GM06990 (cell line): ENCODE measurements around the gene OR4K13.

Experiments used
- DNase-seq: peaks from one replicate; pipeline ENCODE4 v3.0.0-alpha.2; 2011; ENCODE audit not compliant: insufficient read length; ENCODE audit errors: extremely low read depth
- H3K27me3 ChIP-seq: replicated peaks from 2 replicates; pipeline ENCODE4 v1.6.0; 2011; ENCODE audit warnings: low read length; ENCODE audit not compliant: control insufficient read depth, insufficient read depth
- H3K36me3 ChIP-seq: 2 replicates; pipeline ENCODE4 v1.5.1; 2011; ENCODE audit warnings: low read length; ENCODE audit not compliant: control insufficient read depth, insufficient read depth
- H3K4me3 ChIP-seq: replicated peaks from 2 replicates; pipeline ENCODE4 v1.5.1; 2011; ENCODE audit warnings: low read depth, mild to moderate bottlenecking, control low read depth, low read length
- CTCF ChIP-seq: IDR thresholded peaks from 2 replicates; pipeline ENCODE4 v1.5.1; 2011; ENCODE audit warnings: low read length, control low read depth, mild to moderate bottlenecking, inconsistent platforms; ENCODE audit not compliant: insufficient read depth, poor library complexity, severe bottlenecking

The OR4K13 gene

GRCh38 chr14:20031058-20031457 is 4.8 kb downstream of the OR4K13 start:
- no peaks in the 10 kb centered on the region for H3K36me3 ChIP-seq
- no peaks in the 10 kb centered on the region for H3K27me3 ChIP-seq
- DNase-seq, result no peak
- no peak for TF ChIP-seq CTCF
- no peak overlapping the region for H3K4me3 ChIP-seq

- DNase-seq, result no peak
- H3K27me3 ChIP-seq, result no peaks in the 10 kb centered on the region
- no peak for TF ChIP-seq CTCF
- no peak within 1 kb of the TSS for H3K4me3 ChIP-seq
- no peaks in the 10 kb centered on the region for H3K36me3 ChIP-seq
Measured at GRCh38 chr14:20019257-20019865, 16.5 kb downstream of the OR4K13 start, which contains the start of gene OR4K14. OR4K14 (minus strand) TSS chr14:20019307; CDS start chr14:20015193, 4,114 bp downstream.

DNA sequence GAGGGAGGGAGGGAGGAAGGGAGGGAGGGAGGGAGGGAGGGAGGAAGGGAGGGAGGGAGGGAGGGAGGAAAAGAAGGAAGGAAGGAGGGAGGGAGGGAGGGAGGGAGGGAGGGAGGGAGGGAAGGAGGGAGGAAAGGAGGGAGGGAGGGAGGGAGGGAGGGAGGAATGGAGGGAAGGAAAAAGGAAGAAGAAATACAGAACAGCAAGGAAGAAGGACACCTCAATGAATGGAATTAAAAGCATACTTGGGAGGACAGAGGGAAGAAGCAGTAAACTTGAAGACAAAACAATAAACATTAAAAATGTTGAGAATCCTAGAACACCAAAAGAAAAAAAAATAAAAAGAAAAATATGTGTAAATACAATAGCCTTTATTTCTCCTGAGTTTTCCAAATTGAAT is 27.7 kb downstream of the OR4K13 start:
- H3K4me3 ChIP-seq, result no peak overlapping the region
- no peak for TF ChIP-seq CTCF
- no peaks in the 10 kb centered on the region for H3K36me3 ChIP-seq
- H3K27me3 ChIP-seq, result no peaks in the 10 kb centered on the region
- DNase-seq, result no peak

GRCh38 chr14:20002319-20002718 is 33.5 kb downstream of the OR4K13 start:
- H3K36me3 ChIP-seq, result no peaks in the 10 kb centered on the region
- DNase-seq, result no peak
- TF ChIP-seq CTCF, result no peak

GRCh38 chr14:20001863-20002262 is 34.0 kb downstream of the OR4K13 start, which contains the start of gene OR4Q2:
OR4Q2 (plus strand) TSS chr14:20002163.
- TF ChIP-seq CTCF, result no peak
- H3K4me3 ChIP-seq, result no peak within 1 kb of the TSS
- H3K36me3 ChIP-seq, result no peaks in the 10 kb centered on the region
- no peak for DNase-seq
- H3K27me3 ChIP-seq, result no peaks in the 10 kb centered on the region

More at GRCh38 chr14:20002319-20002718, 33.5 kb downstream of the OR4K13 start:
- no peak overlapping the region for H3K4me3 ChIP-seq
- no peaks in the 10 kb centered on the region for H3K27me3 ChIP-seq

GRCh38 chr14:19993438-19993837 is 42.4 kb downstream of the OR4K13 start:
- Histone ChIP-seq H3K27me3 (no peaks in the 10 kb centered on the region), H3K4me3 (no peak overlapping the region), H3K36me3 (no peaks in the 10 kb centered on the region)
- no peak for DNase-seq
- TF ChIP-seq CTCF, result no peak
